ENCODE results near the gene DFFB. TPM values are rescaled to one million over a fixed set of nuclear protein-coding genes. Genes with fewer than 3 reads are reported as not detected.

Gene DFFB
- polyA plus RNA-seq, 1 donor from 2014 or later, result 20.2 TPM

- no peaks in the 10 kb centered on the region for H4K20me1 ChIP-seq (ENCODE audit: insufficient read depth)
- H3F3A ChIP-seq (ENCODE audit: insufficient read depth, low read length, poor library complexity, severe bottlenecking), result no peaks in the 10 kb centered on the region
- no peak overlapping the region for H3K27ac ChIP-seq (ENCODE audit: low read length)
- no peaks in the 10 kb centered on the region for H3K27me3 ChIP-seq (ENCODE audit: insufficient read depth, low read depth, low read length)
- no peaks in the 10 kb centered on the region for H3K9me2 ChIP-seq (ENCODE audit: insufficient read depth, low read length)
- H3K36me3 ChIP-seq (ENCODE audit: insufficient read depth, low read length), result no peaks in the 10 kb centered on the region
- no peaks in the 10 kb centered on the region for H3K79me2 ChIP-seq (replicated peaks; ENCODE audit: insufficient read depth, low read length)
- no peak overlapping the region for H3K4me3 ChIP-seq (ENCODE audit: low read length)
- no peak overlapping the region for H3K9ac ChIP-seq (ENCODE audit: low read length)
- H3K4me2 ChIP-seq (ENCODE audit: low read length), result no peak overlapping the region
- no peaks in the 10 kb centered on the region for H3K9me3 ChIP-seq (ENCODE audit: low read length)
- TF ChIP-seq EP300 (conservative IDR thresholded peaks at IDR 0.05; ENCODE audit: poor library complexity, severe bottlenecking), result no peak
- TF ChIP-seq, protein P1, sequence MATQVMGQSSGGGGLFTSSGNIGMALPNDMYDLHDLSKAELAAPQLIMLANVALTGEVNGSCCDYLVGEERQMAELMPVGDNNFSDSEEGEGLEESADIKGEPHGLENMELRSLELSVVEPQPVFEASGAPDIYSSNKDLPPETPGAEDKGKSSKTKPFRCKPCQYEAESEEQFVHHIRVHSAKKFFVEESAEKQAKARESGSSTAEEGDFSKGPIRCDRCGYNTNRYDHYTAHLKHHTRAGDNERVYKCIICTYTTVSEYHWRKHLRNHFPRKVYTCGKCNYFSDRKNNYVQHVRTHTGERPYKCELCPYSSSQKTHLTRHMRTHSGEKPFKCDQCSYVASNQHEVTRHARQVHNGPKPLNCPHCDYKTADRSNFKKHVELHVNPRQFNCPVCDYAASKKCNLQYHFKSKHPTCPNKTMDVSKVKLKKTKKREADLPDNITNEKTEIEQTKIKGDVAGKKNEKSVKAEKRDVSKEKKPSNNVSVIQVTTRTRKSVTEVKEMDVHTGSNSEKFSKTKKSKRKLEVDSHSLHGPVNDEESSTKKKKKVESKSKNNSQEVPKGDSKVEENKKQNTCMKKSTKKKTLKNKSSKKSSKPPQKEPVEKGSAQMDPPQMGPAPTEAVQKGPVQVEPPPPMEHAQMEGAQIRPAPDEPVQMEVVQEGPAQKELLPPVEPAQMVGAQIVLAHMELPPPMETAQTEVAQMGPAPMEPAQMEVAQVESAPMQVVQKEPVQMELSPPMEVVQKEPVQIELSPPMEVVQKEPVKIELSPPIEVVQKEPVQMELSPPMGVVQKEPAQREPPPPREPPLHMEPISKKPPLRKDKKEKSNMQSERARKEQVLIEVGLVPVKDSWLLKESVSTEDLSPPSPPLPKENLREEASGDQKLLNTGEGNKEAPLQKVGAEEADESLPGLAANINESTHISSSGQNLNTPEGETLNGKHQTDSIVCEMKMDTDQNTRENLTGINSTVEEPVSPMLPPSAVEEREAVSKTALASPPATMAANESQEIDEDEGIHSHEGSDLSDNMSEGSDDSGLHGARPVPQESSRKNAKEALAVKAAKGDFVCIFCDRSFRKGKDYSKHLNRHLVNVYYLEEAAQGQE (IDR thresholded peaks at IDR 0.05; ENCODE audit: borderline replicate concordance), result no peak
- no peak for TF ChIP-seq SMC3 (conservative IDR thresholded peaks at IDR 0.05; ENCODE audit: poor library complexity)
- TF ChIP-seq EZH2 (IDR thresholded peaks at IDR 0.05; ENCODE audit: borderline replicate concordance, insufficient read depth, low read length, poor library complexity, severe bottlenecking), result no peak
- TF ChIP-seq RAD21 (conservative IDR thresholded peaks at IDR 0.05), result no peak
- TF ChIP-seq CTCF (IDR thresholded peaks at IDR 0.05; ENCODE audit: poor library complexity, severe bottlenecking), result no peak
- TF ChIP-seq POLR2AphosphoS5 (IDR thresholded peaks at IDR 0.05), result no peak
- TF ChIP-seq TAF1 (IDR thresholded peaks at IDR 0.05; ENCODE audit: low read depth), result no peak
- no peak for TF ChIP-seq MXI1 (conservative IDR thresholded peaks at IDR 0.05; ENCODE audit: poor library complexity, severe bottlenecking)
- no peak overlapping the region for H2AFZ ChIP-seq (ENCODE audit: low read depth, low read length)
Observed at GRCh38 chr1:3926956-3927355, 69.7 kb downstream of the DFFB start.

- H3K27me3 ChIP-seq (ENCODE audit: insufficient read depth, low read depth, low read length), result no peaks in the 10 kb centered on the region
- no peak overlapping the region for H3K9ac ChIP-seq (ENCODE audit: low read length)
- H4K20me1 ChIP-seq (ENCODE audit: insufficient read depth), result no peaks in the 10 kb centered on the region
- no peak overlapping the region for H3K4me2 ChIP-seq (ENCODE audit: low read length)
- H3K79me2 ChIP-seq (replicated peaks; ENCODE audit: insufficient read depth, low read length), result no peaks in the 10 kb centered on the region
- no peaks in the 10 kb centered on the region for H3K9me3 ChIP-seq (ENCODE audit: low read length)
- no peak overlapping the region for H3K4me3 ChIP-seq (ENCODE audit: low read length)
- H3F3A ChIP-seq (ENCODE audit: insufficient read depth, low read length, poor library complexity, severe bottlenecking), result no peaks in the 10 kb centered on the region
- TF ChIP-seq RAD21 (conservative IDR thresholded peaks at IDR 0.05) (no peak), EP300 (conservative IDR thresholded peaks at IDR 0.05; ENCODE audit: poor library complexity, severe bottlenecking) (no peak), CTCF (IDR thresholded peaks at IDR 0.05; ENCODE audit: poor library complexity, severe bottlenecking) (no peak), SMC3 (conservative IDR thresholded peaks at IDR 0.05; ENCODE audit: poor library complexity) (no peak), MXI1 (conservative IDR thresholded peaks at IDR 0.05; ENCODE audit: poor library complexity, severe bottlenecking) (no peak)
- H3K27ac ChIP-seq (ENCODE audit: low read length), result no peak overlapping the region
- H2AFZ ChIP-seq (ENCODE audit: low read depth, low read length), result no peak overlapping the region
- no peaks in the 10 kb centered on the region for H3K36me3 ChIP-seq (ENCODE audit: insufficient read depth, low read length)
- H3K9me2 ChIP-seq (ENCODE audit: insufficient read depth, low read length), result no peaks in the 10 kb centered on the region
Observed at GRCh38 chr1:3928586-3928985, 71.3 kb downstream of the DFFB start.

Measured in neural cell (in vitro differentiated cells).